Activated T-helper 2 cell treated with anti-CD3 and anti-CD28 coated beads, Interferon-gamma antibody, Interleukin-2, Interleukin-4, amounts not matched to agents 10 μg/mL and 5 μg/mL and 100 μg/mL, durations not matched to agents 14 hours and 24 hours and 36 hours (primary cell): Measurements from ENCODE around the gene AKAP13. TPM values are rescaled to one million over a fixed set of nuclear protein-coding genes. Genes with fewer than 3 reads are reported as not detected.
A peak's percentile ranks its signal among the peaks of the same experiment; 100 is the strongest.
"Not testable (repeated sequence)": the region's sequence is repeated elsewhere in the genome, so short reads cannot be mapped to it uniquely, and the experiment has no call there.

Source experiments
- DNase-seq: peaks from one replicate; pipeline ENCODE4 v3.0.0; 2021; ENCODE audit warnings: low spot score
- H3K27ac Mint-ChIP-seq: one replicate; pipeline ENCODE4 v1.8.0; 2021; ENCODE audit warnings: mixed read lengths
- H3K27me3 Mint-ChIP-seq: one replicate; pipeline ENCODE4 v1.8.0; 2021; ENCODE audit warnings: low read depth, mixed read lengths
- H3K36me3 Mint-ChIP-seq: one replicate; pipeline ENCODE4 v1.8.0; 2021; ENCODE audit warnings: low read depth, mixed read lengths
- H3K4me1 Mint-ChIP-seq: one replicate; pipeline ENCODE4 v1.8.0; 2021; ENCODE audit warnings: low read depth, mixed read lengths
- H3K4me3 Mint-ChIP-seq: one replicate; pipeline ENCODE4 v1.8.0; 2021; ENCODE audit warnings: low read depth, mild to moderate bottlenecking, moderate library complexity, mixed read lengths
- H3K9me3 Mint-ChIP-seq: one replicate; pipeline ENCODE4 v1.8.0; 2021; ENCODE audit warnings: mixed read lengths
- intact Hi-C: fragments of 100-400 bp; cut with micrococcal nuclease; formaldehyde crosslinking; loops from one replicate; pipeline ENCODE4 v1.15.1; 2023
- total RNA-seq: library from RNA; stranded (reverse); gene quantifications from 2 replicates; pipeline ENCODE4 v1.2.3, GENCODE V29; 2022

The AKAP13 gene
- 92.1 and 107 TPM in 2 replicates for total RNA-seq

- H3K27ac Mint-ChIP-seq: peak within 1 kb of the TSS; percentile 86
- intact Hi-C loops: loop anchor here (2.0 kb wide), 3 partner anchors 32 to 62 kb away; no protein-coding TSS in a partner anchor
- H3K27me3 Mint-ChIP-seq: peaks cover 6% of the 10 kb centered on the region
- no peaks in the 10 kb centered on the region for H3K9me3 Mint-ChIP-seq
- peak; percentile 95 for DNase-seq
- peak within 1 kb of the TSS; percentile 88 for H3K4me3 Mint-ChIP-seq
- peaks cover 48% of the 10 kb centered on the region for H3K4me1 Mint-ChIP-seq
- peaks cover 24% of the 10 kb centered on the region for H3K36me3 Mint-ChIP-seq
Measured at GRCh38 chr15:85380217-85380811, at the start of gene AKAP13. AKAP13 (plus strand) TSS chr15:85380603; CDS start chr15:85485721, 105,118 bp downstream.

GRCh38 chr15:85330901-85331588 lies 49.4 kb upstream of the AKAP13 start:
- H3K36me3 Mint-ChIP-seq: no peaks in the 10 kb centered on the region
- H3K27me3 Mint-ChIP-seq: no peaks in the 10 kb centered on the region
- peaks cover 48% of the 10 kb centered on the region for H3K4me1 Mint-ChIP-seq
- intact Hi-C loops: loop anchor here (1.0 to 10.0 kb wide), 9 partner anchors 13 to 314 kb away; partner anchors contain the start of gene AKAP13
- peak; percentile 68 for DNase-seq
- peak overlapping the region; percentile 96 for H3K27ac Mint-ChIP-seq
- H3K4me3 Mint-ChIP-seq: peak overlapping the region; percentile 91
- no peaks in the 10 kb centered on the region for H3K9me3 Mint-ChIP-seq

GRCh38 chr15:85331655-85332285 lies 48.6 kb upstream of the AKAP13 start:
- peak overlapping the region; percentile 96 for H3K27ac Mint-ChIP-seq
- DNase-seq: no peak
- H3K36me3 Mint-ChIP-seq: no peaks in the 10 kb centered on the region
- peak overlapping the region; percentile 91 for H3K4me3 Mint-ChIP-seq
- intact Hi-C loops: loop anchor here (1.0 to 10.0 kb wide), 8 partner anchors 13 to 313 kb away; partner anchors contain the start of gene AKAP13
- H3K9me3 Mint-ChIP-seq: no peaks in the 10 kb centered on the region
- peaks cover 48% of the 10 kb centered on the region for H3K4me1 Mint-ChIP-seq
- H3K27me3 Mint-ChIP-seq: no peaks in the 10 kb centered on the region

GRCh38 chr15:85333132-85333831 lies 47.1 kb upstream of the AKAP13 start:
- Mint-ChIP-seq H3K4me3 (no peak overlapping the region), H3K4me1 (peaks cover 43% of the 10 kb centered on the region), H3K9me3 (no peaks in the 10 kb centered on the region), H3K27me3 (no peaks in the 10 kb centered on the region), H3K27ac (no peak overlapping the region), H3K36me3 (no peaks in the 10 kb centered on the region)
- intact Hi-C loops: loop anchor here (5.0 to 10.0 kb wide), 2 partner anchors 249 to 312 kb away; no protein-coding TSS in a partner anchor
- DNase-seq: no peak

DNA sequence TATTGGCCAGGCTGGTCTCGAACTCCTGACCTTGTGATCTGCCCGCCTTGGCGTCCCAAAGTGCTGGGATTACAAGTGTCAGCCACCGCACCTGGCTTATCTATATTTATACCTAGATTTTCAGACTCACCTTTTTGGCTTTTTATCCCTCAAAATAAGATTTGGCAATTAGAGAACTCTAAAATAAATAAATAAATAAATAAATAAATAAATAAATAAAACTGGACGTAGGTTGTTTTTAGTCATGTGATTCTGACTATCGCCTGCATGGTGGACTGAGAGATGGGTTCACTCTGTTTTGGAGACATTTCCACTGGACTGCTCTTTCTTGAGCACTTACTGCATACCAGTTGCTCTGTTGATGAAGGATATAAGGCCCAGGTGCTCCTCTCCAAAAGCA lies 46.2 kb upstream of the AKAP13 start:
- no peaks in the 10 kb centered on the region for H3K36me3 Mint-ChIP-seq
- no peak overlapping the region for H3K4me3 Mint-ChIP-seq
- DNase-seq: no peak
- intact Hi-C loops: loop anchor here (5.0 to 10.0 kb wide), 2 partner anchors 248 to 311 kb away; no protein-coding TSS in a partner anchor
- H3K27ac Mint-ChIP-seq: no peak overlapping the region
- H3K9me3 Mint-ChIP-seq: no peaks in the 10 kb centered on the region
- peaks cover 36% of the 10 kb centered on the region for H3K4me1 Mint-ChIP-seq
- no peaks in the 10 kb centered on the region for H3K27me3 Mint-ChIP-seq

- Mint-ChIP-seq H3K27ac (no peak overlapping the region), H3K4me1 (peaks cover 24% of the 10 kb centered on the region), H3K27me3 (no peaks in the 10 kb centered on the region), H3K9me3 (no peaks in the 10 kb centered on the region), H3K36me3 (no peaks in the 10 kb centered on the region), H3K4me3 (no peak overlapping the region)
- intact Hi-C loops: loop anchor here (10.0 kb wide), 1 partner anchor 309 kb away; no protein-coding TSS in a partner anchor
- no peak for DNase-seq
Measured at GRCh38 chr15:85335193-85335942, 45.0 kb upstream of the AKAP13 start.

DNA sequence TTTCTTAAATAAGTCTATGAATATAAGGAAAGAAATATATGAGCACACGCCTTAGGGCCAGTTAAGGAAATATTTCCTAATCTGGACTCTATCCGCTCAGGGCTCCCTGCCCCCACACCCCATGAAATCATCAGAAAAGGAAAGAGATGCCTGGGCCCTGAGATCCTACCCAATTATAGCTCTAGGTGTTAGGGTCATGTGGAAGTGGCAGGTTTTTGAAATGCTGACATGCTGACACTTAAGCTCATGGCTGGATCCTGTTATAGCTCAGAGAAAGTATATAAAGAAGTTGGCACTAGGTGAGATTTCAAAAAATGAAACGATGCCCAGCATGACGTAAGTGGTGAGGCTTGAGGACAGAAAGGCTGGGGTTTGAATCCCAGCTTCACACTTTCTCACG lies 43.5 kb upstream of the AKAP13 start:
- no peaks in the 10 kb centered on the region for H3K9me3 Mint-ChIP-seq
- H3K4me3 Mint-ChIP-seq: no peak overlapping the region
- no peak overlapping the region for H3K27ac Mint-ChIP-seq

DNA sequence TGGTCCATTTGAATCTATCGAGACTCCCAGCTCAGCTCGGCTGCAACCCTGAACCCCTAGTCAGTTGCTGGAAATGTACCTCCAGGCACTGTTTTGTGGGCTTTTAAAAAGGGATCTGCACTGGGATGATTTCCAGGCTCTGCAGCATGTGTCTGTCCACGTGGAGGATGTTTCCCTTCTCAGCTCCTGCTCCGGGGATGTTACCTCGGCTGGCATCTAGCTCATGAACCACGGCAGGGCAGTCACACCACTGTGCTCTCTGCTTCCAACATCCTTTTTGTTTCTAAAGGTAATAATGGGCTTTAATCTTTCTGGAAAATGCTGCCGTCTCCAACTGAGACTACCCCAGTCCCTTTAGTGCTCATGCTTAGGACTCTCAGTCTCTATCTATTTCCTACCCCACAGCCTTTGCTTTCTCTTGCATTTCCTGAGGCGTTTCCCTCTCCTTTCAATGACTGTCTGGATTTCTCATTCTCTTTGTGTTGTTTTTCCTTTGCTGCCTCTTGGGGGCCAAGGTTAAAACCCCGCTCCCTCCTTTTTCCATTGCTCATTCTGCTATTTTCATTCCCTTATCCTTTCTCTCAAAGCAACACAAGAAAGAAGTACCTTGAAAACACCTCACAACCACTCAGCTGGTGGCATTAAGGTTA lies 42.9 kb upstream of the AKAP13 start:
- no peak overlapping the region for H3K4me3 Mint-ChIP-seq
- no peaks in the 10 kb centered on the region for H3K27me3 Mint-ChIP-seq
- no peaks in the 10 kb centered on the region for H3K9me3 Mint-ChIP-seq
- H3K4me1 Mint-ChIP-seq: peaks cover 7% of the 10 kb centered on the region
- intact Hi-C loops: loop anchor here (10.0 kb wide), 1 partner anchor 307 kb away; no protein-coding TSS in a partner anchor
- H3K36me3 Mint-ChIP-seq: no peaks in the 10 kb centered on the region
- no peak overlapping the region for H3K27ac Mint-ChIP-seq
- DNase-seq: no peak

More for the DNA sequence above, 43.5 kb upstream of the AKAP13 start:
- intact Hi-C loops: loop anchor here (10.0 kb wide), 1 partner anchor 308 kb away; no protein-coding TSS in a partner anchor
- DNase-seq: no peak
- peaks cover 9% of the 10 kb centered on the region for H3K4me1 Mint-ChIP-seq
- H3K27me3 Mint-ChIP-seq: no peaks in the 10 kb centered on the region
- no peaks in the 10 kb centered on the region for H3K36me3 Mint-ChIP-seq

GRCh38 chr15:85340321-85340665 lies 40.1 kb upstream of the AKAP13 start:
- no peak overlapping the region for H3K4me3 Mint-ChIP-seq
- H3K4me1 Mint-ChIP-seq: no peaks in the 10 kb centered on the region
- DNase-seq: no peak
- H3K27me3 Mint-ChIP-seq: no peaks in the 10 kb centered on the region
- H3K36me3 Mint-ChIP-seq: no peaks in the 10 kb centered on the region
- H3K9me3 Mint-ChIP-seq: no peaks in the 10 kb centered on the region
- intact Hi-C loops: no loop called here
- no peak overlapping the region for H3K27ac Mint-ChIP-seq

GRCh38 chr15:85340852-85341251 lies 39.6 kb upstream of the AKAP13 start:
- no peaks in the 10 kb centered on the region for H3K36me3 Mint-ChIP-seq
- no peak for DNase-seq
- intact Hi-C loops: no loop called here
- H3K4me3 Mint-ChIP-seq: no peak overlapping the region
- H3K4me1 Mint-ChIP-seq: no peaks in the 10 kb centered on the region
- H3K27ac Mint-ChIP-seq: no peak overlapping the region
- H3K9me3 Mint-ChIP-seq: no peaks in the 10 kb centered on the region
- no peaks in the 10 kb centered on the region for H3K27me3 Mint-ChIP-seq

GRCh38 chr15:85342163-85342562 lies 38.2 kb upstream of the AKAP13 start:
- H3K27ac Mint-ChIP-seq, DNase-seq, intact Hi-C loops, H3K36me3 Mint-ChIP-seq, H3K4me3 Mint-ChIP-seq, H3K9me3 Mint-ChIP-seq, H3K4me1 Mint-ChIP-seq, H3K27me3 Mint-ChIP-seq: not testable (repeated sequence)
